GM21515 (cell line): ENCODE measurements around the gene LRRC49.

ENCODE experiments used
- ATAC-seq: cut with Tn5 transposase; IDR thresholded peaks from one replicate; pipeline ENCODE4 v1.9.1; 2021; ENCODE audit not compliant: unreplicated experiment

The LRRC49 gene

GRCh38 chr15:71085809-71086208 lies 193.2 kb downstream of the LRRC49 start:
- no peak for ATAC-seq

DNA sequence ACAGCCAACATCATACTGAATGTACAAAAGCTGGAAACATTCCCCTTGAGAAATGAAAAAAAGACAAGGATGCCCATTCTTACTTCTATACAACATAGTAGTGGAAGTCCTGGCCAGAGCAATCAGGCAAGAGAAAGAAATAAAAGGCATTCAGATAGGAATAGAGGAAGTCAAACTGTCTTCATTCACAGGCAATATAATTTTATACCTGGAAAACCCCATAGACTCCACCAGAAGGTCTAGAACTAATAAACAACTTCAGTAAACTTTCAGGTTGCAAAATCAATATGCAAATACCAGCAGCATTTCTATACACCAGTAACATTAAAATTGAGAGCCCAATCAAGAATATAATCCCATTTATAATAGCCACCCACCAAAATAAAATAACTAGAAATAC lies 195.5 kb downstream of the LRRC49 start:
- ATAC-seq = no peak

GRCh38 chr15:71088683-71089082 lies 196.1 kb downstream of the LRRC49 start:
- no peak for ATAC-seq

DNA sequence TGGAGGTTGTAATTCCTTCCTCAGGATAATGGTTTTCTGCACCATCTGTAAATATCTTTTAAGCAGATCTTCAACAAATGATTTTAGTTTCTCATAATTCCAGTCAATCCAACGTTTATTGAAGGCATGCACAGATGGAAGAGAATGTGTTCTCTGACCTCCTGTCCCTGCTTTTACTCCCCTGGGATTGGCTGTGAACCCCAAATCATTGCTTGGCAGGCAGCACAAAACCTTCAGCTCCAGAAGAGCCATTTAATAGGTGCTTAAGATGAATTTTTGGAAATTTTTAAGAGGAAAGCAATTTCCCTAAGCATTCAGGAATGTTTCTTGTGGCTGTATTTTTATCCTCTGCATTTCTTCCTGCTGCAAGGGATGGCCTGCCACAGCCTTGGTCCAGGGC lies 197.2 kb downstream of the LRRC49 start:
- ATAC-seq = no peak

DNA sequence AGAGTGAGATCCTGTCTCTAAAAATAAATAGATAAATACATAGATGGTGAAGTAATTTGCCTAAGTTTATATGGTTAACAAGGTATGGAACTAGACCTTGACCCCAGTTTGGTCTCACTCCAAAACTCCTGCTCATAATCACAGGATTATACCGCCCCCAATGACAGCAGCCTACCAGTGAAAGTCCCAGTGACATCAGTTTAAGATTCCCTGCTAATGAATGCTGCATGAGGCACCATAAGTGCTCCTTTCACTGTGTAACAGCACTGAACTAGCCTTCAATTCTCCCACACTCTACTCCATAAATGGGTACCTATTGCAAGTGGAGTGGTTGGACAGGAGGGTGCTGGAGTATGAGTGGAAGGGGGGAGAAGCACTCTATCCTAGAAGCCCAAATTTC lies 199.0 kb downstream of the LRRC49 start:
- no peak for ATAC-seq

- no peak for ATAC-seq
Observed at GRCh38 chr15:71092056-71092600, 199.5 kb downstream of the LRRC49 start.

DNA sequence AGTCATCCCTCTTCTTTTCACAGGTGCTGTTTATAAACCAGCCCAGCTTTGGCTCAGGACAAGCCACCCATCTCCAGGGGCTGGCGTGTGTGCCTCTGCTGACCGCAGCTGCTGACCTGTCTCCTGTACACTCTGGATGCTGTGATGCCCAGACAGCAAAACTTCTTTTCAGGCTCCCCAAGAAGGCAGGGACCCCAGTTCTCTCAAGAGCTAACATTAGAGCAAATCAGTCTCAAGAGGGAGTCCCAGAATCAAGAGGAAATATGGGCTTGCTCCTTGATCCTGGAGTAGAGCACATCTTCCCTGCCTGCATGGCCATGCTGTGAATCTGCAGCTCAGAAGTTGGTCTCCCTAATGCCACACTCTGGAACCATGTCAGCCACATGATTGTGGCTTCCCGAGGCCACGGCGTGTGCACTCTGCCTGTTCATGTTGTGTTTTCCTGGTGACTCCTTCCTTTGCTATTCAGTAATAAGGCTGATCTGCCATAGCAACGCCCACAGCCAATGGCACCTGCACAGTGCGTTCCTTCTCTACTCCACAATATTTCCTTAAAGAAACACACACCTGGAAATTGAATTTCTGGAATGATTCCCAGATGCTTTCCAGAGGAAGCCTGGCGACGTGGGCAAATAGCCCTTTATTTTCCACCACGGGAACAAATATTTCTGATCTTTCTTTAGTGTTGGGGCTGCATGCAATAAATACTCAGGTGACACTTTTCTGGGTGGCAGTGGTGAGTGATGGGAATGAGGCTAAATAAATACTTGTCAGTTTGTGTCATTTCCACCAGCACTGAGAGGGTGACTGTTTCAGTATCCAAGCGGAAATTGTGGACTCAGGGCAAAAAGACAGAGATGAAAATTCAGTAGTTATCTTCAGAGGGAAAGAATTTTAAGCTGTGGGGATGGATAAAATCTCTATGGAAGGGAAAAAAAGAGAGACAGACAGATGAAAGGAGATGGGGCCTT lies 200.7 kb downstream of the LRRC49 start:
- ATAC-seq = no peak

DNA sequence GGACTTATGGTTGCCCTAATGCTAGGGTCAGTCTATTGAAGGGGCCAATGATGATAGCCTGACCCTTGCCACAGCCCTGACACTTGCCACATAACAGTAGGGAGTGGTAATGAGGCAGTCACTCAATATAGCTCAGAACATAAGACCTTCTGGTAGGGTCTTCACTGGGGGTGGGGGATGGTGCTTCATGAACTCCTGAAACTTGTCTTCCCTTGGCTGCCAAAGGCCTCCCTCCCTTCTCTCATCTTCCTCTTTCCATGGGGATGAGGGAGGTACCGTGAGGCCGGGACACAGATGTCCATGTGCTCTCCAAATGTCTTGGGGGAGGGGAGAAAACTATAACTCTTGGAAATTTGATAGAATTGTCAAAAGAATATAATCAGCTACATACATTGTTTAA lies 201.5 kb downstream of the LRRC49 start:
- ATAC-seq = no peak

GRCh38 chr15:71096676-71097075 lies 204.1 kb downstream of the LRRC49 start:
- no peak for ATAC-seq

- ATAC-seq = no peak
Observed at GRCh38 chr15:71097890-71098289, 205.3 kb downstream of the LRRC49 start.

- no peak for ATAC-seq
Observed at GRCh38 chr15:71098920-71099319, 206.3 kb downstream of the LRRC49 start.
